GM13976 (cell line): ENCODE data around the gene IGF2R.

Experiments used
- DNase-seq: peaks from one replicate; pipeline ENCODE4 v3.0.0; 2012; ENCODE audit warnings: low spot score
- in situ Hi-C: fragments of 300-500 bp; cut with MboI; formaldehyde crosslinking; loops from one replicate; pipeline ENCODE4 v1.12.0; 2022; ENCODE audit warnings: low sequenced_read_pairs, mixed read lengths, inconsistent platforms; ENCODE audit not compliant: unreplicated experiment
- TF ChIP-seq, protein P1 (sequence below): IDR thresholded peaks from 2 replicates; pipeline ENCODE4 v1.5.1; 2012; ENCODE audit warnings: borderline replicate concordance, mild to moderate bottlenecking; ENCODE audit not compliant: insufficient read depth; ENCODE audit errors: extremely low read depth, missing control alignments, control extremely low read depth

The IGF2R gene

DNA sequence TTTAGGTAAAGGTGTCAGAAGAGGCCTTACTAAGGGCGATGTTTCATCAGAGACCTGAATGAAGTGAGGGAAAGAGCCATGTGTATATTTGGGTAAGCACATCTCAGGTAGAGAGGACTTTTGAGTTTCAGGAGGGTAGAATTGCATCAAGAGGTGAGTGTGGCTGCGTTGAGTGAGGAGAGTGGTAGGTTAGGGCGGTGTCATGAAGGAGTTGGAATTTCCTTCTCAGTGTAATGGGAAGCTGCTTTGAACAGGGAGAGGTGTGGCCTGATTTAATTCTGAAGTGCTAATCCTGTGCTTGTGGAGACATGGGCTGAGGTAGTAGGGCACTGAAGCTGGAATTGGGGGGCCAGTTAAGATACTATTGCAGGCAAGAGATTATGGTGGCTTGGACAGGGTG, 53.9 kb downstream of the IGF2R start:
- no peak for DNase-seq
- in situ Hi-C loops, result no loop called here
- TF ChIP-seq, protein P1, sequence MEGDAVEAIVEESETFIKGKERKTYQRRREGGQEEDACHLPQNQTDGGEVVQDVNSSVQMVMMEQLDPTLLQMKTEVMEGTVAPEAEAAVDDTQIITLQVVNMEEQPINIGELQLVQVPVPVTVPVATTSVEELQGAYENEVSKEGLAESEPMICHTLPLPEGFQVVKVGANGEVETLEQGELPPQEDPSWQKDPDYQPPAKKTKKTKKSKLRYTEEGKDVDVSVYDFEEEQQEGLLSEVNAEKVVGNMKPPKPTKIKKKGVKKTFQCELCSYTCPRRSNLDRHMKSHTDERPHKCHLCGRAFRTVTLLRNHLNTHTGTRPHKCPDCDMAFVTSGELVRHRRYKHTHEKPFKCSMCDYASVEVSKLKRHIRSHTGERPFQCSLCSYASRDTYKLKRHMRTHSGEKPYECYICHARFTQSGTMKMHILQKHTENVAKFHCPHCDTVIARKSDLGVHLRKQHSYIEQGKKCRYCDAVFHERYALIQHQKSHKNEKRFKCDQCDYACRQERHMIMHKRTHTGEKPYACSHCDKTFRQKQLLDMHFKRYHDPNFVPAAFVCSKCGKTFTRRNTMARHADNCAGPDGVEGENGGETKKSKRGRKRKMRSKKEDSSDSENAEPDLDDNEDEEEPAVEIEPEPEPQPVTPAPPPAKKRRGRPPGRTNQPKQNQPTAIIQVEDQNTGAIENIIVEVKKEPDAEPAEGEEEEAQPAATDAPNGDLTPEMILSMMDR, result no peak

DNA sequence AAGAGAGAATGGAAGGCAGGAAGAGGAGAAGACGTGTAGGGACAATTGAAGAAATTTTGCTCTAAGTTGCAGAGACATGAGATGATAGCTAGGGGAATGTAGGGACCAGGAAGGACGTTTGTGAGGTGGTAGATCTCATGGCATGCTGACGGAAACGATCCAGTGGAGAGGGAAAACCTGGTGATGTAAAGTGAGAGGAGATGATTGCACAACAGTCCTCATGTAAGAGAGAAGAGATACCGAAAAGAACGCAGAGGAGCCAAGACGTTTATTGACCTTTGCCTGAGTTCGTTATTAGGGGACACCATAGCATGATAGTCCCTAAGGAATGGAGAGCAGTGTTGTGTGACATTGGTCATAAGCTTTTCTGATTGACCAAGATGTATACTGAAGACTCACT, 55.3 kb downstream of the IGF2R start:
- DNase-seq, result no peak
- TF ChIP-seq, protein P1, result no peak
- in situ Hi-C loops, result no loop called here

DNA sequence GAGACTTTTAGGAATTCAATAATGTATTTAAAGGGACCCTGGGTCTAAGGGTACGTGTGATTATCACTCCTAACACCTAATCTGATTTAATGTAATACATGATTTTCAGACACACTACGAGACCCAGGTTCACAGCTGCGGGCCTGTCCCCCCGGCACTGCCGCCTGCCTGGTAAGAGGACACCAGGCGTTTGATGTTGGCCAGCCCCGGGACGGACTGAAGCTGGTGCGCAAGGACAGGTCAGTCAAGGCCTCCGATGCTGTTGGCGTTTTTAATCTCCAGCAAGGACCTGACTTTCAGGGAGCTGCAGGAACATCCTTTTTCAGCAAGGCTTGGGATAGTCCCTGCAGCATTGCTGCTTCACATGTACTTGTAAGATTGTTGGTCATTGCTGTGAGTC, 58.2 kb downstream of the IGF2R start:
- in situ Hi-C loops, result no loop called here
- TF ChIP-seq, protein P1, result no peak
- DNase-seq, result no peak

DNA sequence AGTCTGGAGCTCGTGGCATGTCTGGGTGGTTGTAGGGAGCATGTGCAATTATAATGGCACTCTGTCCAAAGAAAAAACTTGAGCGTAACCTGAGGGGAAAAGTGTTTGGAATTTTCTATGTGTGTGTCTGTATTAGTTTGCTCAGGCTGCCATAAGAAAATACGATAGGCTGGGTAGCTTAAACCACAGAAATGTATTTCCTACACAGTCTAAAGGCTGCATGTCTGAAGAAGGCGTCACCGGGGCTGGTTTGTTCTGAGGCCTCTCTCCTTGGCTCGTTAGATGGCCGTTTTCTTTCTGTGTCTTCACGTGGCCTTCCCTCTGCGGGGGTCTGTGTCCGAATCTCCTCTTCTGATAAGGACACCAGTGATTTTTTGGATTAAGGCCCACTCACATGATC, 59.0 kb downstream of the IGF2R start:
- no peak for DNase-seq
- TF ChIP-seq, protein P1, result no peak
- in situ Hi-C loops, result no loop called here

DNA sequence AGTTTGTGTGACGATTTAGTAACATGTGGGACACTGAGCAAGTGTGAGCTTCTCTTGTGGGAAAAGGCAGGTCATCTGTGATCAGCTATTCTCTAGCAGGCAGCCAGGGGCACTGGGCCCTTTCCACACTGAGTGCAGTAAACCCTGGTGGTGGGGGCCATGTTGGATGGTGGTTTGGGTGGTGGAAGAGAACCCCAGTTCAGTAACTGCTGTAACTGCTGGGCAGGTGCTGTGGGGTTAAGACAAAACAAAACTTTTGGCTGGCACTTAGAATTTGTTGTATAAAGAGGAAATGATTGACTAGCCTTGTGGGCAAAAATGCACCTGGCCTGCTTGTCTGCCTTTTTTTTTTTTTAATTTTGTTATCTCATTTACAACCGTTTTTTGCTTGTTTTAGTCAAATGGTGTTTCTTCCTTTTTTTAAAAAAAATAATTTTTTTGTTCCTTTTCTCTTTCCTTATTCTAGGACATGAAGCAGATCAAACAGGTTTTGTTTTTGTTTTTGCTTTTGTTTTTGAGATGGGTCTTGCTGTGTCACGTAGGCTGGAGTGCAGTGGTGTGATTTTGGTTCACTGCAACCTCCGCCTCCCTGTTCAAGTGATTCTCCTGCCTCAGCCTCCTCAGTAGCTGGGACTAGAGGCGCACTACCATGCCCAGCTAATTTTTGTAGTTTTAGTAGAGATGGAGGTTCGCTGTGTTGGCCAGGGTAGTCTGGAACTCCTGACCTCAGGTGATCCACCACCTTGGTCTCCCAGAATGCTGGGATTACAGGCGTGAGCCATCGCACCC, 59.8 kb downstream of the IGF2R start:
- no peak for DNase-seq
- TF ChIP-seq, protein P1, result no peak
- in situ Hi-C loops, result no loop called here

DNA sequence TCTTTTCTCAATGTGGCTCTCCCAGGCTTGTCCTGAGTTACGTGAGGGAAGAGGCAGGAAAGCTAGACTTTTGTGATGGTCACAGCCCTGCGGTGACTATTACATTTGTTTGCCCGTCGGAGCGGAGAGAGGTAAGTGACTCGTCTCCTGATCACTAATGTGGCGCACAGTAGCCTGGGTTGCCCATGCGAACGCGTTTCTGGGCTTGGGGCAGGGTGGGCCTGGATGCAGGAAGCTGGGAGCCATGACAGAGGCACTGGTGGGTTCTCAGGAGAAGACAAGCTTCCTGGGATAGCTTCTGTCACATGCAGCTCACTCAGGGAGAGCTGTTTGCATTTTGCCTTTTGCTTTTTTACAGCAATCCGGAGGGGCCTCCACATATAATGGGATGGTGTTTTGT, 60.6 kb downstream of the IGF2R start:
- TF ChIP-seq, protein P1, result no peak
- in situ Hi-C loops, result no loop called here
- no peak for DNase-seq
